Fibroblast of mammary gland (primary cell): ENCODE results near the gene GLIS1.

Experiments
- DNase-seq: peaks from one replicate; pipeline ENCODE4 v3.0.0-alpha.2; 2010; ENCODE audit warnings: low read depth
- H3K4me3 ChIP-seq: 2 replicates; pipeline ENCODE4 v1.5.1; 2011; ENCODE audit warnings: low read depth, mild to moderate bottlenecking, low read length, moderate library complexity; ENCODE audit not compliant: control insufficient read depth
- TF ChIP-seq, protein P1 (sequence below): conservative IDR thresholded peaks from 2 replicates; pipeline ENCODE4 v1.5.1; 2011; ENCODE audit warnings: low read depth, low read length, inconsistent platforms; ENCODE audit not compliant: control insufficient read depth, insufficient read depth

GLIS1 gene

DNA sequence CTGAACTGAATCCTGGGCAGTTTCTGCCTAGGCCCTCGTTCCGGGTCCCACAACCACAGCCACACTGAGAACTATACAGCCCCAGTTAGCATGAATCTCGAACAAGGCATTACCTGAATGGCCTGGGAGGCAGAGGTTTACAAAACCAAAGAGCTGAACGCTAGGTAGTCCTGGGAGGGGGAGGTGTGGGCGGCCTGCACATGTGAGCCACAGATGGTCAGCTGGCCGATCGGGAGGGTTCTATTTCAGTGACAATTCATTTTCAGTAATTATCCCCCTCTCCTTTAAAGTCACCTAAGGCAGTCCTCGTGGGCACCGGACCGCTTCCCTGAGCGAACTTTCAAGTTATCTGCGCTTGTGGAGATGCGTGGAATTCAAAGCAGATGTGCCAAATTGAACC is 111.9 kb downstream of the GLIS1 start:
- no peak overlapping the region for H3K4me3 ChIP-seq
- no peak for DNase-seq
- TF ChIP-seq, protein P1, sequence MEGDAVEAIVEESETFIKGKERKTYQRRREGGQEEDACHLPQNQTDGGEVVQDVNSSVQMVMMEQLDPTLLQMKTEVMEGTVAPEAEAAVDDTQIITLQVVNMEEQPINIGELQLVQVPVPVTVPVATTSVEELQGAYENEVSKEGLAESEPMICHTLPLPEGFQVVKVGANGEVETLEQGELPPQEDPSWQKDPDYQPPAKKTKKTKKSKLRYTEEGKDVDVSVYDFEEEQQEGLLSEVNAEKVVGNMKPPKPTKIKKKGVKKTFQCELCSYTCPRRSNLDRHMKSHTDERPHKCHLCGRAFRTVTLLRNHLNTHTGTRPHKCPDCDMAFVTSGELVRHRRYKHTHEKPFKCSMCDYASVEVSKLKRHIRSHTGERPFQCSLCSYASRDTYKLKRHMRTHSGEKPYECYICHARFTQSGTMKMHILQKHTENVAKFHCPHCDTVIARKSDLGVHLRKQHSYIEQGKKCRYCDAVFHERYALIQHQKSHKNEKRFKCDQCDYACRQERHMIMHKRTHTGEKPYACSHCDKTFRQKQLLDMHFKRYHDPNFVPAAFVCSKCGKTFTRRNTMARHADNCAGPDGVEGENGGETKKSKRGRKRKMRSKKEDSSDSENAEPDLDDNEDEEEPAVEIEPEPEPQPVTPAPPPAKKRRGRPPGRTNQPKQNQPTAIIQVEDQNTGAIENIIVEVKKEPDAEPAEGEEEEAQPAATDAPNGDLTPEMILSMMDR, result no peak

DNA sequence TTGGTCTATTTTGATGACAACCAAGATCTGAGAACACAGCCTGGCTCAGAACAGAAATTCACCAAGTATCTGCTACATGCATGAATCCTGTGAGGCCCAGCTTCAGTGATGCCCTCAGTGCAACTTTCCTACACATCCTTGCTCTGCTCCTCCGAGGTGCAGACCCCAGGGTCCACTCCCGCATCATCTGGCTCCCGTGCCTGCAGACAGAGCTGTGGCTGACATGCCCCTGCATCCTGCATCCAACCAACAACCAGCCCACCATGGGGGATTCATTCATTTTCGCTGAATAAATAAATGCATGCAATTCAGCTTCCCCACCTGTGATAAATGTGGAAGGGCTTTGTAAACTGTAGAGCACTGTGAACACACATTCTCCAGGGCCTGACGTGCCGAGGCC is 112.3 kb downstream of the GLIS1 start:
- no peak overlapping the region for H3K4me3 ChIP-seq
- TF ChIP-seq, protein P1, result no peak
- no peak for DNase-seq

DNA sequence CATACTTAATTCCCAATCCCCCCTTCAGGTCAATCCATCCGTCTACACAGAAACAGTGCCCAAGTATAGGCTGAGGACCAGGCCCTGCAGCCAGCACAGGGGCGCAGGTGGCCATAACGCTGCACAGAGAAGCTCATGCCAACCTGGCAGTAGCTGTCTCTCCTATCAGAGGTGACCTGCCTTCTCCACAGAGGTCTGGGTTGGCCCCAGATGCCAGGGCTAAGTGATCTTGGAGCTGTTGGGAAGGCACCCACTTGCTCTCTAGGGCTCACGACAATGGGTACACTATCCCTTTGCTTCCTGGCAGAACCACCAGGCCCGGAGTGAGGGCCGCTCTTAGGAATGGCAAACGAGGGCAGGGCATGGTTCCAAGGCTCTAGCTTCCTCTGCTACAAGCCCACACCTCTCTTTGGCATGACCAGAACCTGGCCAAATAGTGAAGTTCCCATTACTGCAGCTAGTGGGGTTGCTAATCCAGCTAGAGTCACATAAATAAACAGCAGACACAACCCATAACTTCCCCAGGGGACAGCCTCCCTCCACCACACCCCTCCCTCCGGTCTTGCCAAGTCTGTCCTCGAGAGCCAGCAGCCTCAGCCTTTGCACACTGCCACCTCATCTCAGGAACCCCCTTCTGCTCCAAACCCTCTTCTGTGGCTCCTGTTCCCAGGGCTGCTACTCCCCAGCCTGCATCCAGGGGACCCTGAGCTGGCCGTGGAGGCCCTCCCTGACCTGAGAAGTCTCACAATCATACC is 113.0 kb downstream of the GLIS1 start:
- TF ChIP-seq, protein P1, result no peak
- no peak overlapping the region for H3K4me3 ChIP-seq
- peak; percentile 25 for DNase-seq

DNA sequence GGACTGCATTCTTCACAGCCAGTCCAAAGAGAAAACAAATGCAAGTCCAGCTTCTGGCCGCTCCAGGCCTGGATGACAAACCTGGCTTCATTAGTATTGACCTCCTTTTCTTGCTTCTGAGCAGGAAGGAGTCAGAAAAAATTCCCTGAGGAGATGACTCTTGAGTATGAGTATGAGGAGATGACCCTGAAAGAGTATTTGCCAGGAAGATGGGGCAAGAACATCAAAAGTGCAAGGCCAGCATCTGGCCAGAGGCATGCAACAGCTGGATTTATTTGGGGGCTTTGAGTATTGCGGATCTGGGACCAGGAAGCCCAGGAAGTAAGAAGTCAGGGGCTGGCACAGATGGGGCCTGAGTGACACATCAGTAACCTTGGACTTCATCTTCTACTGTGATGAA is 113.9 kb downstream of the GLIS1 start:
- peak; percentile 98 for DNase-seq

DNA sequence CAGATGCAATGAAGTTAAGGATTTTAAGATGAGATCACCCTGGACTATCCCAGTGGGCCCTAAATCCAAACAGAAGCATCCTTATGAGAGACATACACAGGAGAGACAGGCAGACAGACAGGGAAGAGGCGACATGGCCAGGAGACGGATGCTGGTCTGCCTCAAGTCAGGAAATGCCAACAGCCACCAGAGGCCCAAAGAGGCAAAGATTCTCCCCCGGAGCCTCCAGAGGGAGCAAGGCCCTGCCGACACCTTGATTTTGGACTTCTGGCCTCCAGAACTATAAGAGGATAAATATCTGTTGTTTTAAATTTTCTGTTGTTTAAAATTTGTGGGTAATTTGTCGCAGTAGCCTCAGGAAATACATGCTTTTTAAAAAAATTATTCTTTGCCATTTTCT is 116.4 kb downstream of the GLIS1 start:
- TF ChIP-seq, protein P1, result no peak
- H3K4me3 ChIP-seq, result no peak overlapping the region
- no peak for DNase-seq

More for the DNA sequence above, 113.9 kb downstream of the GLIS1 start:
- no peak overlapping the region for H3K4me3 ChIP-seq
- TF ChIP-seq, protein P1, result no peak

DNA sequence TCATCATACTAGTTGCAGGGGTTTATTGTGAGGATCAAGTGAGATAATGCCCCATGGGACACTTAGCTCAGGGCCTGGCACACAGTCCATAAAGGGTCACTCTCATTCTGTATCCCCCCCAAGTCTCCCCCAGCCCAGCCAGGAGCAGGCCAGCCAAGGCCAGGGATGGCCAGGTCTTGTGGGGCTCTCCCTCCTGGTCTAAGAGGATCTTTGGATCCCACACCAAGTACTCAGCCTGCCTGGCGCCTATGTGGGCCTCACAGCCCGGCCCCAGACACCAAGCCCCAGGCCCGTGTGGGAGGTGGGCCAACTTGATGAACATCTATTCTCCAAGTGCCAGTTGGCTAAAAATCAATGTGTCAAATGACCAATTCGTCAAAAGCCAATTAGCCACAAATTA is 117.8 kb downstream of the GLIS1 start:
- TF ChIP-seq, protein P1, result no peak
- DNase-seq, result no peak
- H3K4me3 ChIP-seq, result no peak overlapping the region
